Naive thymus-derived CD4-positive, alpha-beta T cell (primary cell): ENCODE results near the gene FRMD4A. TPM values are rescaled to one million over a fixed set of nuclear protein-coding genes. Genes with fewer than 3 reads are reported as not detected.

Experiments used
- ATAC-seq: fragments of 150-1000 bp; cut with Tn5 transposase; 2 replicates; pipeline ENCODE4 v1.10.0; 2021; ENCODE audit warnings: mild to moderate bottlenecking, moderate library complexity
- CTCF ChIA-PET: fragments of 350-600 bp; sonication (Branson Sonifier 250); formaldehyde crosslinking; loops from one replicate; lab custom pipeline; 2021; ENCODE audit warnings: antibody characterized with exemption; lab: Charles Lee
- POLR2A ChIA-PET: fragments of 350-600 bp; sonication (Branson Sonifier 250); formaldehyde crosslinking; loops from one replicate; lab custom pipeline; 2021; ENCODE audit warnings: antibody characterized with exemption, inconsistent platforms; lab: Charles Lee
- DNase-seq, 9 donors: peaks; one replicate each; pipeline versions ENCODE4 v3.0.0 to v3.0.0-alpha.2; 2020 to 2022; ENCODE audit warnings: mixed read lengths in 1 of 9
- H3K27ac ChIP-seq: one replicate; pipeline ENCODE4 v1.7.0; 2013; ENCODE audit warnings: mild to moderate bottlenecking, low read depth, low read length, moderate library complexity
- H3K27me3 ChIP-seq, 2 donors: one replicate each; pipeline ENCODE4 v1.7.0; 2013; ENCODE audit warnings: low read length in 2 of 2, mild to moderate bottlenecking in 2 of 2, moderate library complexity in 2 of 2; ENCODE audit not compliant: control insufficient read depth in 2 of 2, insufficient read depth in 2 of 2
- H3K36me3 ChIP-seq, 3 experiments: 1 replicate in 2 of 3; 2 replicates in 1 of 3; pipeline ENCODE4 v1.7.0; 2013; ENCODE audit warnings: low read length in 3 of 3, mild to moderate bottlenecking in 3 of 3, moderate library complexity in 1 of 3; ENCODE audit not compliant: insufficient read depth in 3 of 3, control insufficient read depth in 2 of 3
- H3K4me1 ChIP-seq, 2 donors: one replicate each; pipeline ENCODE4 v1.7.0; 2013; ENCODE audit warnings: low read length in 2 of 2, mild to moderate bottlenecking in 2 of 2, moderate library complexity in 1 of 2; ENCODE audit not compliant: control insufficient read depth in 2 of 2, insufficient read depth in 2 of 2
- H3K4me3 ChIP-seq: 2 replicates; pipeline ENCODE4 v1.7.0; 2013; ENCODE audit warnings: mild to moderate bottlenecking, low read length
- H3K9me3 ChIP-seq, 3 experiments: 1 replicate in 2 of 3; 2 replicates in 1 of 3; pipeline ENCODE4 v1.7.0; 2013; ENCODE audit warnings: low read length in 3 of 3; ENCODE audit not compliant: control insufficient read depth in 2 of 3
- H3K27ac Mint-ChIP-seq, 9 donors: one replicate each; pipeline ENCODE4 v1.8.0; 2020 to 2022; ENCODE audit warnings: mixed read lengths in 9 of 9, mild to moderate bottlenecking in 8 of 9, moderate library complexity in 5 of 9, inconsistent platforms in 2 of 9
- H3K27me3 Mint-ChIP-seq, 5 donors: one replicate each; pipeline ENCODE4 v1.8.0; 2021 to 2022; ENCODE audit warnings: mixed read lengths in 5 of 5, mild to moderate bottlenecking in 1 of 5
- H3K36me3 Mint-ChIP-seq, 5 donors: one replicate each; pipeline ENCODE4 v1.8.0; 2020 to 2022; ENCODE audit warnings: mixed read lengths in 5 of 5, mild to moderate bottlenecking in 3 of 5, inconsistent platforms in 1 of 5
- H3K4me1 Mint-ChIP-seq, 7 donors: one replicate each; pipeline ENCODE4 v1.8.0; 2020 to 2022; ENCODE audit warnings: mixed read lengths in 7 of 7, mild to moderate bottlenecking in 3 of 7, inconsistent platforms in 1 of 7
- H3K4me3 Mint-ChIP-seq, 10 donors: one replicate each; pipeline ENCODE4 v1.8.0; 2020 to 2022; ENCODE audit warnings: mild to moderate bottlenecking in 10 of 10, mixed read lengths in 10 of 10, moderate library complexity in 6 of 10, inconsistent platforms in 2 of 10
- H3K9me3 Mint-ChIP-seq, 11 donors: one replicate each; pipeline ENCODE4 v1.8.0; 2020 to 2022; ENCODE audit warnings: mixed read lengths in 11 of 11, mild to moderate bottlenecking in 4 of 11, inconsistent platforms in 1 of 11, moderate library complexity in 1 of 11
- intact Hi-C, 2 donors: fragments of 100-400 bp; cut with micrococcal nuclease; formaldehyde crosslinking; loops; one replicate each; pipeline ENCODE4 v1.15.1; 2023
- polyA plus RNA-seq, 2 donors: library from polyadenylated mRNA; unstranded; fragments of 300-500 nt; fragmentation: Illumina TruSeq; gene quantifications; one replicate each; pipeline ENCODE4 v1.2.3, GENCODE V29; 2021
- total RNA-seq, 6 experiments: library from RNA in 5 of 6; stranded (reverse) in 5 of 6; gene quantifications; 1 replicate in 5 of 6; 2 replicates in 1 of 6; pipeline ENCODE4 v1.2.3 and lab custom pipeline; 2021 to 2026

FRMD4A gene
- total and polyA plus RNA-seq, 7 experiments from 2014 or later: 0.10 to 3.1 (median 0.62) TPM

DNA sequence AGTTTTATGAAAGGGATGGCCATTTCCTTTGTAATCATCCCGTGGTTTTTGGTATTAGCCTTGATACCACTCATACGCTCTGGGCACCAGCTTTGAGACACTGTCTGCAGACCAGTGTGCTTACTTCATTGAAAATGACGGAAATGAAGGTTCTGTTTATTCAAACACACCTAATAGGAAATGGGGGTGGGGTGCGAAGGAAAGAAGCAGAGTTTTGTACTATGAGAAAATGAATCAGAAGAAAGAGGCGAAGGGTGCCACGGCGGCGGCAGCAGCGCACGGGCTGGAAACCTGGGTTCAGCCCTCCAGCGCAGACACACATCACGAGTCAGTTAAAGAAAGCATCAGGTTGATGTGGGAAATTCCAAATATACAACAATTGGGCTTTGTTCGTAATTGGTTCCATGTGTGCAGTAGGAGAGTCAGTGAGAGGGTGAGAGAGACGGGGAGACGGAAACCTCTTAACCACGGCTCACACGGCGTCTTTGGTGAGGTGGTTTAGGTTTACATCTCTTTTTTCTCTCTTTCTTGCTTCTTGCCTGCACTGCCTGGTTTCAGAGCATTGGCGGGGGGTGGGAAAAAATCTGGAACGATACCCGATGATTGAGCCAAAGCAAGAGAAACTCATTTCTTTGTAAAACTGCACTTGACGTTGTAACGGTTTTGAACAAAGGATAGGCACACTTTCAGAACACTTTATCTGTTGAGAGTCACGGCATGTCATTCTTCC lies 321.2 kb downstream of the FRMD4A start:
- Mint-ChIP-seq H3K9me3 (peaks cover 0 to 3% (median 0%) of the 10 kb centered on the region in 11 donors), H3K36me3 (no peaks in the 10 kb centered on the region), H3K27me3 (peaks cover 0 to 30% (median 0%) of the 10 kb centered on the region in 5 donors), H3K4me1 (peaks cover 24 to 75% (median 54%) of the 10 kb centered on the region in 7 donors), H3K4me3 (peak overlapping the region; percentile 76 to 94 (median 86)), H3K27ac (peak overlapping the region; percentile 84 to 95 (median 91))
- ATAC-seq (peak; percentile 93), DNase-seq (peak; percentile 28 to 86 (median 78))
- Histone ChIP-seq H3K27ac (peak overlapping the region; percentile 66), H3K4me1 (peaks cover 22 to 28% of the 10 kb centered on the region in 2 donors), H3K4me3 (peak overlapping the region; percentile 44), H3K36me3 (no peaks in the 10 kb centered on the region), H3K27me3 (no peaks in the 10 kb centered on the region), H3K9me3 (no peaks in the 10 kb centered on the region)
- ChIA-PET POLR2A (interaction anchor here (0.8 kb wide), 1 partner anchor 12 kb away, joined by 3 read pairs; no protein-coding TSS in a partner anchor), CTCF (interaction anchor here (1.1 kb wide), 1 partner anchor 12 kb away, joined by 4 read pairs; no protein-coding TSS in a partner anchor)
- intact Hi-C loops: loop anchor here (1.0 to 10.0 kb wide), 8 partner anchors 23 to 423 kb away; partner anchors contain the start of gene PRPF18 (in 1 of the 2)

- Histone ChIP-seq H3K27ac (peak overlapping the region; percentile 66), H3K4me3 (peak overlapping the region; percentile 44)
- H3K27ac Mint-ChIP-seq: peak overlapping the region in 8 of 9 donors; percentile 83 to 95 (median 92)
These were observed 322.0 kb downstream of the FRMD4A start for GRCh38 chr10:14008740-14009080.

DNA sequence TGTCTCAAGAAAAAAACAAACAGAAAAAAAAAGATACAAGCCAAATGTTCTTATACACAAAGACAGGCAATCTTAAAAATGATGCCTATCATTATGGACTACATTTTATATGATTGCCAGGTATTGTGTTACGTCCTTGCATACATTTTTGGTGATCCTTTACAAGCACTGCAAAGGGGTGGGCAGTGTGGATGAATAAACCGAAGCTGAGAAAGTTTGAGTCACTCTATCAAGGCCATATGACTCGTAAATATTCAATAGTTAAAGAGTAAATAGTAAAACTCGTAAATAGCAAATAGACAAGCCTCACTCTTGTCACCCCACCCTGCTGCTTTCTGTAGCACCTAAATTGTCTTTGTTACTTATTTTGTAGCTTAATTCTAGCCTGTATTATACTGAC lies 326.2 kb downstream of the FRMD4A start:
- Mint-ChIP-seq H3K27ac (peak overlapping the region in 1 of 9 donors; percentile 40), H3K27me3 (peaks cover 0 to 28% (median 0%) of the 10 kb centered on the region in 5 donors), H3K4me3 (peak overlapping the region in 1 of 10 donors; percentile 60), H3K36me3 (no peaks in the 10 kb centered on the region), H3K4me1 (peaks cover 27 to 76% (median 62%) of the 10 kb centered on the region in 7 donors), H3K9me3 (peaks cover 0 to 3% (median 0%) of the 10 kb centered on the region in 11 donors)
- peaks cover 14 to 30% of the 10 kb centered on the region in 2 donors for H3K4me1 ChIP-seq
- no peaks in the 10 kb centered on the region for H3K36me3 ChIP-seq
- H3K27ac ChIP-seq: no peak overlapping the region
- intact Hi-C loops: loop anchor here in 1 of 2 donors (10.0 kb wide), 1 partner anchor 140 kb away; no protein-coding TSS in a partner anchor
- H3K4me3 ChIP-seq: no peak overlapping the region
- no peaks in the 10 kb centered on the region for H3K27me3 ChIP-seq
- ChIA-PET POLR2A (no interaction called here), CTCF (interaction anchor here (0.7 kb wide), 1 partner anchor 34 kb away, joined by 6 read pairs; no protein-coding TSS in a partner anchor)
- no peak for DNase-seq
- no peak for ATAC-seq
- no peaks in the 10 kb centered on the region for H3K9me3 ChIP-seq

More at GRCh38 chr10:14008740-14009080, 322.0 kb downstream of the FRMD4A start:
- Mint-ChIP-seq H3K9me3 (peaks cover 0 to 3% (median 0%) of the 10 kb centered on the region in 11 donors), H3K27me3 (peaks cover 0 to 30% (median 0%) of the 10 kb centered on the region in 5 donors), H3K4me3 (peak overlapping the region; percentile 76 to 94 (median 86)), H3K4me1 (peaks cover 26 to 82% (median 62%) of the 10 kb centered on the region in 7 donors), H3K36me3 (no peaks in the 10 kb centered on the region)
- no peaks in the 10 kb centered on the region for H3K9me3 ChIP-seq
- no peaks in the 10 kb centered on the region for H3K27me3 ChIP-seq
- intact Hi-C loops: loop anchor here (1.0 to 10.0 kb wide), 8 partner anchors 24 to 422 kb away; partner anchors contain the start of gene PRPF18 (in 1 of the 2)
- CTCF ChIA-PET: no interaction called here
- POLR2A ChIA-PET: interaction anchor here (1.5 kb wide), 1 partner anchor 8 kb away, joined by 4 read pairs; no protein-coding TSS in a partner anchor
- ATAC-seq (no peak), DNase-seq (peak in 3 of 9 donors; percentile 8 to 20 (median 10))
- H3K4me1 ChIP-seq: peaks cover 22 to 30% of the 10 kb centered on the region in 2 donors
- no peaks in the 10 kb centered on the region for H3K36me3 ChIP-seq

- Mint-ChIP-seq H3K27ac (peak overlapping the region in 8 of 9 donors; percentile 18 to 83 (median 44)), H3K4me1 (peaks cover 22 to 68% (median 53%) of the 10 kb centered on the region in 7 donors), H3K27me3 (peaks cover 0 to 28% (median 0%) of the 10 kb centered on the region in 5 donors), H3K36me3 (peaks cover 0 to 3% (median 0%) of the 10 kb centered on the region in 5 donors), H3K4me3 (peak overlapping the region in 9 of 10 donors; percentile 11 to 80 (median 60)), H3K9me3 (peaks cover 0 to 8% (median 2%) of the 10 kb centered on the region in 11 donors)
- ChIA-PET POLR2A (no interaction called here), CTCF (interaction anchor here (0.7 to 0.9 kb wide), 2 partner anchors 10 to 30 kb away, joined by 3 to 4 read pairs; no protein-coding TSS in a partner anchor)
- no peaks in the 10 kb centered on the region for H3K36me3 ChIP-seq
- peak overlapping the region; percentile 14 for H3K27ac ChIP-seq
- ATAC-seq (peak; percentile 90), DNase-seq (peak in 6 of 9 donors; percentile 39 to 71 (median 63))
- H3K4me1 ChIP-seq: peaks cover 14 to 28% of the 10 kb centered on the region in 2 donors
- H3K27me3 ChIP-seq: no peaks in the 10 kb centered on the region
- H3K9me3 ChIP-seq: no peaks in the 10 kb centered on the region
- no peak overlapping the region for H3K4me3 ChIP-seq
- intact Hi-C loops: loop anchor here in 1 of 2 donors (10.0 kb wide), 1 partner anchor 139 kb away; no protein-coding TSS in a partner anchor
These were observed 327.1 kb downstream of the FRMD4A start for GRCh38 chr10:14003517-14004184.

DNA sequence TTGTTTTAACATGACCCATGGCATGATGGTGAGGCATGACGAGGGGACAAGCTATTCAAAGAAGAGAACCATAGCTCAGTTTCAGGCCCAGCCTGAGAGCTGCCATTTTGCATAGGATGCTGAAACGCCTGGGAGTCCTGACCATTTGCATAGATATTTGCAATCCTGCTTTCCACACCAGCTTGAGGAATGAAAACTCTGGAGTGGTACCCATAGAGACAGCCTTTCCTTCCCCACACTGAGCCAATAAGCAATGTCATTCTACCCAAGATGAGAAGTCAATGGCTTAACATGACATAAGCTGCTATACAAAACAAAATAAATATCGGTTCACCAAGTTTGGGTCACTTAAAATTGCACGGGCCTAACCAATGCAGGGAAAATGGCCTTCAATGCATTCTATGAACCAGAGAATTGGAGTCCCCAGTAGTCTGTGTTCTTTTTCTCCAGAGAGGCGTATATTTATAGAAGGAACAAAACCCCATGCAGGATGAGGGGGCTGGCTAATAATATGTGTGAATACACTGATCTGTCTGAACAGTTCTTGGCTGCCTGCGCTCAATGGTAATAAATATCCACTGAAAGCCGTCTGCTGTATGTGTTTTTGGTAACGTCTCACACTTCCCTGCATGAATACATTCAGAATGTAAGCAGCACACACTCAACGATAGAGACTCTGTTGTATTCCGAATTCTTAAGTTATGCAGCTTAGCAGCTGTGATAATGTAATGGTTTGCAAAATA lies 329.3 kb downstream of the FRMD4A start:
- intact Hi-C loops: loop anchor here in 1 of 2 donors (10.0 kb wide), 1 partner anchor 137 kb away; no protein-coding TSS in a partner anchor
- Mint-ChIP-seq H3K9me3 (peaks cover 0 to 12% (median 2%) of the 10 kb centered on the region in 11 donors), H3K4me1 (peaks cover 9 to 51% (median 39%) of the 10 kb centered on the region in 7 donors)

More for the DNA sequence above, 329.3 kb downstream of the FRMD4A start:
- peaks cover 0 to 16% of the 10 kb centered on the region in 2 donors for H3K4me1 ChIP-seq
- ChIA-PET POLR2A (no interaction called here), CTCF (interaction anchor here (0.6 kb wide), 1 partner anchor 145 kb away, joined by 3 read pairs; no protein-coding TSS in a partner anchor)
- no peaks in the 10 kb centered on the region for H3K36me3 ChIP-seq
- H3K9me3 ChIP-seq: no peaks in the 10 kb centered on the region
- ATAC-seq: no peak
- H3K27me3 Mint-ChIP-seq: peaks cover 0 to 16% (median 0%) of the 10 kb centered on the region in 5 donors
- H3K36me3 Mint-ChIP-seq: peaks cover 0 to 5% (median 0%) of the 10 kb centered on the region in 5 donors
- peak overlapping the region in 1 of 10 donors; percentile 28 for H3K4me3 Mint-ChIP-seq
- H3K27ac ChIP-seq: no peak overlapping the region
- no peaks in the 10 kb centered on the region for H3K27me3 ChIP-seq
- no peak overlapping the region for H3K27ac Mint-ChIP-seq
- H3K4me3 ChIP-seq: no peak overlapping the region
- DNase-seq: no peak
